Neural cell (in vitro differentiated cells): ENCODE data around the gene NEDD4L.

ENCODE experiments used
- EP300 ChIP-seq: fragments of 450-650 bp; conservative IDR thresholded peaks from 2 replicates; pipeline ENCODE4 v1.6.1; 2014; ENCODE audit warnings: antibody characterized with exemption, mild to moderate bottlenecking, moderate library complexity; ENCODE audit not compliant: poor library complexity, severe bottlenecking
- MXI1 ChIP-seq: fragments of 450-650 bp; conservative IDR thresholded peaks from 2 replicates; pipeline ENCODE4 v1.6.1; 2014; ENCODE audit warnings: antibody characterized with exemption, mild to moderate bottlenecking; ENCODE audit not compliant: poor library complexity, severe bottlenecking
- POLR2AphosphoS5 ChIP-seq: IDR thresholded peaks from 2 replicates; pipeline ENCODE4 v1.6.1; 2012
- TF ChIP-seq, protein P1 (sequence below): fragments of 450-650 bp; IDR thresholded peaks from 2 replicates; pipeline ENCODE4 v1.5.1; 2014; ENCODE audit warnings: antibody characterized with exemption, mild to moderate bottlenecking, moderate library complexity; ENCODE audit not compliant: poor library complexity, severe bottlenecking

DNA sequence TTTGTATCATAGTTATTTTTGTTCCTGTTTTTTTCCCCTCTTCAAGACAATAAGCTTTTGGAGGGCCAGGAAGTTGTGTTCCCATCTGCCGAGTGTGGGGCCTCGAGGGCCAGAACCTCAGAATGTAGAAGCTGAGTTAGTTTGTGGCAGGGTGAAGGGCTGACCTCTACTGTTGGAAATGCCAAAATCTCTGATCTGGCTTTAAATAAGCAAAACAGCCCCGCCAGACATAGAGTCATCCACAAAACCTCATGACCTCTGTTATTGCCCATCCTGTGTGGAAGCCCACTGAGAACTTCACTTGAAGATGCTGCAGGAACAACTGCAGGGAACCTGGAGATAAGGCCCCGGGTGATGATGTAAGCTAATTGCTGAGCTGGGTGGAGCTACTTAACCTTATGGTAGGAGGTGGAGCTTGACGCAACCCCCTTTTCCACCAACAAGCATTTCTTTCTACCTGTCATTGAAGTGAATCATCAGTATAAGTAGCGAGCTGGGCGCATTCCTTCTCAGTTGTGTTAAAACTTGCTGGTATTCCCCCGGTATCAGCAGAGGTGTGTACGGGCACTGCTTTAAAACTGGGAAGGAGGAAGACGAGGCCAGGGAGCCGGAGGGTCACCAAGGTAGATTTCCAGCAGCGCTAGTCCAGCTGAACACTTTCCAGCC lies 177.2 kb downstream of the NEDD4L start:
- TF ChIP-seq, protein P1, sequence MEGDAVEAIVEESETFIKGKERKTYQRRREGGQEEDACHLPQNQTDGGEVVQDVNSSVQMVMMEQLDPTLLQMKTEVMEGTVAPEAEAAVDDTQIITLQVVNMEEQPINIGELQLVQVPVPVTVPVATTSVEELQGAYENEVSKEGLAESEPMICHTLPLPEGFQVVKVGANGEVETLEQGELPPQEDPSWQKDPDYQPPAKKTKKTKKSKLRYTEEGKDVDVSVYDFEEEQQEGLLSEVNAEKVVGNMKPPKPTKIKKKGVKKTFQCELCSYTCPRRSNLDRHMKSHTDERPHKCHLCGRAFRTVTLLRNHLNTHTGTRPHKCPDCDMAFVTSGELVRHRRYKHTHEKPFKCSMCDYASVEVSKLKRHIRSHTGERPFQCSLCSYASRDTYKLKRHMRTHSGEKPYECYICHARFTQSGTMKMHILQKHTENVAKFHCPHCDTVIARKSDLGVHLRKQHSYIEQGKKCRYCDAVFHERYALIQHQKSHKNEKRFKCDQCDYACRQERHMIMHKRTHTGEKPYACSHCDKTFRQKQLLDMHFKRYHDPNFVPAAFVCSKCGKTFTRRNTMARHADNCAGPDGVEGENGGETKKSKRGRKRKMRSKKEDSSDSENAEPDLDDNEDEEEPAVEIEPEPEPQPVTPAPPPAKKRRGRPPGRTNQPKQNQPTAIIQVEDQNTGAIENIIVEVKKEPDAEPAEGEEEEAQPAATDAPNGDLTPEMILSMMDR, result no peak
- TF ChIP-seq POLR2AphosphoS5 (no peak), EP300 (no peak), MXI1 (no peak)
